ENCODE results near the gene DNAJC16.

DNA sequence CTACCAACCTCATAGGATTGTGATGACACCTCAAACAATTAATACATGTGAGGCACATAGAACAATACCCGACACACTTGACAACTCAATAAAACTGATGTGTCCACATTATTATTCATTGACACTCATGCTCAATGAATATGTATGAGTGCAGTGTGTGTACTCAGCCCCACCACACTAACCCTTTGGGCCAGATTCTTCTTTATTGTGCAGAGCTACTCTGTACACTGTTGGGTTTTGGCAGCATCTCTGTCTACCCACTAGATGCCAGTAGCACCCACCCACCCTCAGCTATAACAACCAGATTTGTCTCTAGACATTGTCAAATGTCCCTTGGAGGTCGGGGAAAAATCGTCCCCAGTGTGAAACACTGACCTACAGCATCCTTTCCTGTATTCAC is 12.7 kb upstream of the DNAJC16 start:
- TF ChIP-seq EZH2 (conservative IDR thresholded peaks at IDR 0.05; ENCODE audit: low read depth, low read length): no peak
- TF ChIP-seq, protein P1, sequence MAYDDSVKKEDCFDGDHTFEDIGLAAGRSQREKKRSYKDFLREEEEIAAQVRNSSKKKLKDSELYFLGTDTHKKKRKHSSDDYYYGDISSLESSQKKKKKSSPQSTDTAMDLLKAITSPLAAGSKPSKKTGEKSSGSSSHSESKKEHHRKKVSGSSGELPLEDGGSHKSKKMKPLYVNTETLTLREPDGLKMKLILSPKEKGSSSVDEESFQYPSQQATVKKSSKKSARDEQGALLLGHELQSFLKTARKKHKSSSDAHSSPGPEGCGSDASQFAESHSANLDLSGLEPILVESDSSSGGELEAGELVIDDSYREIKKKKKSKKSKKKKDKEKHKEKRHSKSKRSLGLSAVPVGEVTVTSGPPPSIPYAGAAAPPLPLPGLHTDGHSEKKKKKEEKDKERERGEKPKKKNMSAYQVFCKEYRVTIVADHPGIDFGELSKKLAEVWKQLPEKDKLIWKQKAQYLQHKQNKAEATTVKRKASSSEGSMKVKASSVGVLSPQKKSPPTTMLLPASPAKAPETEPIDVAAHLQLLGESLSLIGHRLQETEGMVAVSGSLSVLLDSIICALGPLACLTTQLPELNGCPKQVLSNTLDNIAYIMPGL (CRISPR knock-in tag; IDR thresholded peaks at IDR 0.05; ENCODE audit: borderline replicate concordance in 1 of 2, low read depth in 1 of 2): no peak
- TF ChIP-seq POLR2A (IDR thresholded peaks at IDR 0.05; ENCODE audit: insufficient read depth in 1 of 2, low read depth in 2 of 2, low read length in 2 of 2): no peak

Data from HepG2 (cell line).